Islet precursor cell (in vitro differentiated cells): Measurements from ENCODE around the gene FBXL14.
"Not testable (repeated sequence)": the region's sequence is repeated elsewhere in the genome, so short reads cannot be mapped to it uniquely, and the experiment has no call there.

Experiments
- DNase-seq: peaks from one replicate; pipeline ENCODE4 v3.0.0-alpha.2; 2018

FBXL14 gene

DNA sequence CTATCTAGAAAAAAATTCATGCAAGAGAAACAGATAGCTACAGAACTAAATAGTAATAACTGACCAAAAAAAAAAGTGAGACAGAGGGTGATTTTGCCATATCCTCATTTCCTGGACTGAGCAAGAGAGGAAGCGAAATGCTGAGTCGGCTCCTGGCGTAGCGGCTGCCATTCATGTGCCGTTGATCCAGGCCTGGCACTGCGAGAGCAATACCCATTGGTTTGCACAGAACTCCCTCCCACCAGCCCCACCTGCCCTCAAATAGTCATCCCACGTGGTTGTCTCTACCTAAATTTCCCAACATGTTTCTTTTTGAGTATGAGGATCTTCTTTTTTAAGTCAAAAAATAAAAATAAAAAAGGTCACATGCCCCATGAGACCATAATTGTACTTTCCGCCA, 25.2 kb upstream of the FBXL14 start:
- no peak for DNase-seq

DNA sequence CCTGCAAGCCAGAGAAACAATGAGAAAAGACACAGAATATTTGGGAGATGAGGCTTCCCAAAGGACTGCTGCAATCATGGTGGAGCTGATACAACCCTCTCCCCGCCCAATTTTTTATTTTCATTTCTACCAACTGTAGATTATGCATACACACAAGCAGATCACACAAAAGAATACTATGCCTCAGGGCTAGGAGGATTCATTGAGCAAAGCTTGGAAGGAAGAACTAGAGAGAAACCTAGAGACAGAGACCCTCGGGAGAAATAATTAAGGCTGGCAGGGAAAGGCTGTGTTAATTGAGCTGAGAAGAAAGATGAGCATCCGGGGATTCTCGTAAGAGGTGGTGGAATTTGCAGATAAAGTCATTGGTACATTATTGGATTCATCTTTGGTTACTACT, 24.8 kb upstream of the FBXL14 start:
- no peak for DNase-seq

DNA sequence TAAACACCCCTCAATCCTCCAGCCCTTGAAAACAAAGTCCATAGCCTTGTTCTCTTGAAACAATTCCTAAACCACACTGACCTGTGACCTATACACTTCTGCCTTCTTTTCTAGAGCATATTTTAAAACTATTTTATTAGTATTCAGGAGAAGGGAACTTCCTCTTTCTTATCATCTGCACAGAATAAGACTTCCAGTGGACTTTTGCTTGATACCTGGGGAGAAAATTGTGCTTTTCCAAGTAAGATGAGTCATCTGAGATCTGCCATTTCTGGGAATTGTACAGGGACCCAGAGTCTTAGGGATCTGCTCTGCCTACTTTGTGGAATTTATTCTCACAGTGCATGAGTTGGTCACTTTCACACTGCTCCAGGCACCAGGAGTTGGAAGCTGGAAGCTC, 24.1 kb upstream of the FBXL14 start:
- no peak for DNase-seq

DNA sequence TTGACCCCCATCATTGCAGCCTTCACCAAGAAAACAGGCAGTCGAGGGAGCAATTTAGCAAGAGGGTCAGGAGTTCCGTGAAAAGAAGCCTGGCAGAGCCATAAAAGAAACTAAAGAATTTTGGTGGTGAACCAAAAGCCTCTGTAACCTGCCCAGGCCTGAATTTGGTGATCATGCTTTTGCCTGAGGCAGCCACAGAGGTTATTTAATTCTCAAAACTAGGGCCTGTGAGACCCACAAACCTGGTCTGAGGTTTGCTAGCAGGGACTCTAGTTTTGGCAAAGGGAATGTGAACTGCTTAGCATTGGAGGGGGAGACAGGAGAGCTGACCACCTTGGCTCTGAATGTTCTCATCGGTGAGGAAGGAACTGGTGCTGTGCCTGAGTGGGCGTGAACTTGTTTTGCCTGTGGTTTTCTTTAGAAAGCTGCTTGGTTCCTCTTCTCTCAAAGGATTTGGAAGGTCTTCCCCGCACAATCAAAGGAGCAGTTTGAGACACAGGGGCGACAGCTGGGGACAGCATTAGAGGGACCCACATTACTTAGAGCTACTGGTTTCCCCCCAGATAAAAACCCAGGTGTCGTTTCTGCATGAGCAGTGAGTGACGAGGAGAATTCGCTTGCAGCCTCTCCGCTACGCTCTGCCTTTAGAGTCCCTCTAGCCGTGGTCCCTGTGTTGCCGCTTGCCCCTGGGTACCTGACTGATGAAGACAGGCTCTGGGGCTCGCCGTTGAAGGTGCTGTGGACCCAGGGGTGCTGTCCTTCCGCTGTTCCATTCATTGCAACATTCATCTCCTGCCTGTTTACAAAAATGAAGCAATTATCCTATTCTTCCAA, 22.1 kb upstream of the FBXL14 start:
- DNase-seq = no peak

DNA sequence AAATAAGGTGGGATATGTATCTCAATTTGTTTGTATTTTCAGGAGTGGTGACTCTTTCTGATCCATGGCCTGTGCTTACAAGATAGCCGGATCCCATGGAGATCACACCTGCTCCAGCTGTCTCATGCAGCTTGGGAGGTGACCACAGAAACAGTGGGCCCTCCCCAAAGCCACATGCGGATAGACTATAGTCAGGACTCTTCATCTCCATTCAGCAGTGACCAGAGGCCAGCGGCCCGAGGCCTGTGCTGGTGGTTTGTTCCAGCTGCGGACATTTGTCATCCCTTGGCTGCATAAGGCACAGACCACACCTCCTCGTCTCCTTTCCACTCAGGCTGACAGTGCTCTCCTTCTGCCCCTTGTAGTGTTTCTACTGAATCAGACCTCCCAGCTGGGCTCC, 20.0 kb upstream of the FBXL14 start:
- no peak for DNase-seq

DNA sequence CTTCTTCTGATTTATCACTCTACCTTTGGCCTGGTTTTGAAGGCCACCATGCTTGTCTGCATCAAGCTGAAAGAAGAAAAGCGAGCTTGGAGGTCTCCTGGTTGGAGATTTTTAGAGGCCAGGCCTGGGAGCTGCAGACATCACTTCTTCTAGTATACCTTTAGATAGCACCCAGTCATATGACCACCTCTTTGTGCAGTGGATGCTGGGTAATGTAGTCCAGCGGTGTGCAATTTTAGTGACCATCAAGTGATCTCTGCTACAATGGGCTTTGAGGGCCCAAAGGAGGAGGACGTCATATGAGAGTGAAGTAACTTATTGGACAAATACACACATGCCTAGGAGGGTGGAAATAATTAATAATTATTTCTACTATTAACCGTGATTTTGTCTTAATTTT, 19.5 kb upstream of the FBXL14 start:
- no peak for DNase-seq

DNA sequence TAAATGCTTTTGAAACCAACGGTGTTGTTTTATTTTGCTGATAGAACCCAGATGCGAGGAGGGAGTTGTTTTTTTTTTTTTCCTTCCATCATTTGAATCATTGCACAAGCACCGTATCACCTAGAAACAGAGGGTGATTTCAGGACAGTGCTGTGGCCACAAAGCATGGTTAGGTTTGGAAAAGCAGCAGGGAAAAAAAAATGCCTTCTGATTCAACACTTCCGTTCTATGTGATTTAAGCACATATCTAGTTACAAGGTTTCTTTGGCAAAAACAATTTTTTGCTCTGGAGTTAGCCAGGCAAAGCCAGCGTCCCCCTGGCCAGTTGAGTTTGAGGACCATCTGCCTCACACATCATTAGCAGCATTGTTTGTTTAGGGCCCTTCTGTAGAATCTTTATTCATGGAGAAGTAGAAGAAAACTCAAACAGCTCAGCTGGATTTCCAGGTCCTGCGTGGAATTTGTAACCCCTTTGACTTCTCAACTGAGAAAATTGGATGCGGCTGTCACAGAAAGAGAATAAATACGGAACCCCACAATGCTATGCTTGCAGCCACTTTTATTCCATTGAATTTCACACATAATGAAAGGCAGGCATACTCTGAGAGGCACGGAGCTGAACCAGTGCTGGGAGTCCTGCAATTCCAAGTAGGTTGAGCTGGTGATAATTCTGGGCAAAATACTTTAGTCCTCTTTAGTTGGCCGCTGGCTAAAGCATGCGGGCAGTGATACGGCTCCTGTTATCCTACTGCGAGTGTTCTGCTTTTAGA, 17.6 kb upstream of the FBXL14 start:
- DNase-seq = no peak

DNA sequence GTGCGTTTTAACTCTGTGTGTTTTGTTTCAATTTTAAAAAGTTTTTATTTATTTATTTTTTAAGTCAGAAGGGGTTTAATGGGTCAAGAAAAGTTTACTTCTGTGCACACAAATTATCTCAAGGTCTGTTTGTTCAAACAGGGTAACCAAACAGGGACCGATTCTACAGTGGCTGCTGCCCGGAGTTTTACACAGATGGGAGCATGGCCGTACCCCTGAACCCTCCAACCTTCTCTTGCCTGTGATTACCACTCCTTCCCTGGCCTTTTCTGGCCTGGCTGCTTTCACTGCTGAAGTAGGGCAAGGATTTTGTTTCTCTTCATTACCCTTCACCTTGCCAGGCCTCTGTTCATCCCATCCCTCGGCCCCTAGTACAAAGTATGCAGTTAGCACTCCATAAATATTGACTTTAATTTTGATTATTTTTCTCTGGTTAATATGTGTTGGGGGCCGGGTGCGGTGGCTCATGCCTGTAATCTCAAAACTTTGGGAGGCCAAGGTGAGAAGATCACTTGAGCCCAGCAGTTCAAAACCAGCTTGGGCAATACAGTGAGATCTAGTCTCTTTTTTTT, 15.8 kb upstream of the FBXL14 start:
- DNase-seq = no peak

DNA sequence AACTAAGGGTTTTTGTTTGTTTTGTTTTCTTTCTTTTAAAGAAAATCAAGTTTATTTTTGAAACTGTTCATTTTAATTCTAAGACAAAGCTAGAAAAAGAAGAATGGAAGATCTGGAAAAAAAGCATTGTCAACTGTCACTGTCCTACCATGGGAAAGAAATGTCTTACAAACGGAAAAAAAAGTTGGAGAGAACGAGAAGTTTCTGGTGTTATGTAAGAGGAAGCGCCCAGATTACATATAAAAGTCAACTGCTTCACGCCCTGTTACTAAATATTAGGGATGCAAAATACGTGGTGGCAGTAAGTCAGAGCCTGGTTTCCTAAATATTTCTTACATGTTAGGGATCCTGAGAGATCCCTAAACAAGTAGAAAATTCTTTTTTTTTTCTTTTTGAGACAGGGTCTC, 14.3 kb upstream of the FBXL14 start:
- DNase-seq = no peak

DNA sequence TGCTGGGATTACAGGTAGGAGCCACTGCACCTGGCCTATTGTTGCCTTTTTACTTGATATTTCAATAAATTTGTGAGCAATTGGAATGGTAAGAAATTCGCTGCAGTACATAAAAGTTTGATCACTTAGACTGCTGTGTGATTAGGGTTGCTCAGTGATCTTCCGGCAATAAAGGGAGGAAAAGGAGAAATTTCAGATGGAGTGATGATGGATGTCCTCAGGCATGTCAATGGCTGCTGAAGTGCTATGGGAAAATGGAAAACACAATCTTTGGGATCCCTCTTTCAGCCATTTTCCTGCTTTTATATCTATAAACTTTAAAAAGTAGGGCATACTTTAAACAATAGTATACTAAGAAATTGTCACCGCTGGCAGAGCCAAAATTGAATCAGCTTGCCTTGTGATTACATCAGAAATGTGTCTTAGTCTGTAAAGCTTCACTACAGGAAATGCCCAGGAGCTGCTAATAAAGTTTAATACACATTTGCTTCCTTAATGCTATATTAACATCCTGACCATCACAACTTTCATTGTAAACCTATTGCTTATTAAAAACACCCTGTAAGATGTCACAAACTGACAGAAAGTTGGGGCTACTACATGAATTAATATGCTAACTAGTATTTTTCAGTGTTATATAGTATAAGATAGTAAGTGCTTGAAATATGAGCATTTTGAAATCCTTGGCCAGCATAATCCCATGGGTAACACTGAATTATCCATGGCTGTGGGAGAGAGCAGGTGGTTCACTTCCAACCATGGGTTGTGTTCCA, 13.7 kb upstream of the FBXL14 start:
- no peak for DNase-seq

DNA sequence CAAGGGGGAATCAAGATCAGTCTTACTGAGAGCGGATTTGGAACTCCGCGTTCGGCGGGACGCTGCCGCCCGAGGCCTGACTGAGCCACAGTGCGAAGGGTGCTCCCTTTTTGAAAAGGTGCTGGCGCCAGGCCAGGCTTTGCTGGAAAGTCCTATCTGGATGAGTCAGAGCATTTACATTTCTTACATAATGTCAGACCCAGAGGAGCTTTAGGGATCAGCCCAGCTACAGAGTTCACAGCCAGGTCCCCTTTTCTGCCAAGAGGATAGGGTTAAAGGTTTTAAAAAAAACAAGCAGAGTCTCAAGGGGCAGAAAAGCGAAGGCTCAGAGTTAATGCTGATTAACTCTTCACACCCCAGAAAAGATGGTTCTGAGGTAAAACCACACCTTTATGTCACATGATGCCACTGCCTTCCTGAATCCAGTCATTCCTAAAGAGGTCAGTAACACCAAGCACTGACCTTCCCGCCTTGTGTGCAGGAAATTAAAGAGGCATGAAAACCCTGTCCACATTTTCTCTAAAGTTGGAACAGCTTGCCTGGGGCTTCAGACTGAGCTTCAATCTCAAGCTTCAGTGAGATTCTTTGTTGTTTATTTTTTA, 11.7 kb upstream of the FBXL14 start:
- no peak for DNase-seq

DNA sequence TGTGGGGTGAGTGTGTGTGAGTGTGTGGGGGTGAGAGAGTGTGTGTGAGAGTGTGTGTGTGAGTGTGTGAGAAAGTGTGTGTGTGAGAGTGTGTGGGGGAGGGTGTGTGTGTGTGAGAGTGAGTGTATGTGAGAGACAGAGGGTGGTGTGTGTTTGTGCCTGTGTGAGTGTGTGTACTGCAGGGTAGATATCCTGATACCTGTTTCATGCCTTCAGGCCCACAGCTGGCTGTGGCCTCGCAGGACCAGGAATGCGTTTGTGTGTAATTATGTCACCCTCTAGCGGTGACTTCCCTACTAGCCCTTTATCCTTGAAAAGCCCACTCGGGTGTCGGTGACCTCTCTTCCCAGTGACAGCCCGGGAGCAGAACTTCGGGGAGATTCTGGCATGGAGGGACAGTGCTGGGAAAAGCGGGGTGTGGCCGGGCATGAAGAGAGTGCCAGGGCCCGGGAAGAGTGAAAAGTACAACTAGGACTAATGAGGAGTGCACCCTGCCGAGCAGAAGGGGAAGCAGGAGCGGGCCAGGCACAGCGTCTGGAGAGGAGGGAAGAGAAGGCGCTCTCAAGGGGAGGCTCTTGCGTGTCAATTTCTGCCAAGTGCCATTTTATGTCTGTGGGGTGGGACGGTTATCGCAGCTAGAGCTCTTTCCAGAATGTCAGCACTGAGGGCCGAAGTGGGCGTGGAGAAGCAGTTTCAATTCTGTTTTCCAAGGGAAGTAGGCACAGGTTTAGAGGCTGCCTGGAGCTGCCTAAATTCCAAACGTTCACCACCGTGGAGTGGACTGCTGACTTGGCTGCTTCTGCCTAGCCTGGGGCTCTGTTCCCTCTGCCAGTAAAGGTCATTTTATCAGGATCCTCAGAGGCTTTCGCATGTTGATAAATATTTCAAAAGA, 11.0 kb upstream of the FBXL14 start:
- peak; percentile 94 for DNase-seq

DNA sequence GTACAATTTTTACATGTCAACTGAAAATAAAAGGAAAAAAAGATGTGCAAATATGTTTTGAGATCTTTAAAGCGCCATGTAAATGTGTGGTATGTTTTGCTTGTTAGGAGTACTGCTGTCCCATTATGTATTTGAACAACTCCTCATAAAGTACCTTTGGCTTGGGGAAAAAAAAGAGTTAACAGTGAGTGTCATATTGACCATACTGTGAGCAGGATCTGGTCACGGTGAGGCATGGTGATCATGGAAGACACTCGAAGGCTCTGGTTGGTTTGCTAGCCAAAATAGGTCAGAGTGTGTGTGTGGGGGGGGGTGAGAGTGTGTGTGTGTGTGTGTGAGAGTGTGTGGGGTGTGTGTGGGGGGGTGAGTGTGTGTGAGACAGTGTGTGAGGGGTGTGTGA, 10.1 kb upstream of the FBXL14 start:
- DNase-seq = no peak

DNA sequence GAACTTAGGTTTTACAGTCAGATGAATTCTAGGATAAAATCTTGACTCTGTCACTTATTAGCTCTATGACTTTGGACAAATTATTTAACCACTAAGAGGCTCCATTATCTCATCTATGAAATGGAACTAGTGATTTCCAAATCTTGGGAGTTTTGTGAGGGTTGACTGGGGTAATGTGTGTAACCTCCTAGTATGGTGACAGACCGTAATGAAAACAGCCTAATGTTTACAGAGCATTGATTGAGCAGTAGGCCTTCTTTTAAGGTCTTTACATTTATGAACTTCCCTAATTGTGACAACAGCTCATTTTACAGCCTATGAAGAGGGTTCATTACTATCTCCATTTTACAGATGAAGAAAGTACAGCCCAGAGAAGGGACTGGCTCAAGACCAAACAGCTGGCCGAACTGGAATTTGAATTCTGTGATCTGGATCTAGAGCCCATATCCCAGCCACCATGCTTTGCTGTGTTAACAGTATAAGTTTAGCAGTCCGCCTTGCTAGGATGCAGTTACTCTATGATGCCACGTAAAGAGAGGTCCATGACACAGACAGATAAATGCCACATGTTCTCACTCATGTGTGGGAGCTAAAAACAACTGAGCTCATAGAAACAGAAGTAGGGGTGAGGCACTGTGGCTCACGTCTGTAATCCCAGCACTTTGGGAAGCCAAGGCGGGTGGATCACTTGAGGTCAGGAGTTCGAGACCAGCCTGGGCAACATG, 9.1 kb upstream of the FBXL14 start:
- no peak for DNase-seq

DNA sequence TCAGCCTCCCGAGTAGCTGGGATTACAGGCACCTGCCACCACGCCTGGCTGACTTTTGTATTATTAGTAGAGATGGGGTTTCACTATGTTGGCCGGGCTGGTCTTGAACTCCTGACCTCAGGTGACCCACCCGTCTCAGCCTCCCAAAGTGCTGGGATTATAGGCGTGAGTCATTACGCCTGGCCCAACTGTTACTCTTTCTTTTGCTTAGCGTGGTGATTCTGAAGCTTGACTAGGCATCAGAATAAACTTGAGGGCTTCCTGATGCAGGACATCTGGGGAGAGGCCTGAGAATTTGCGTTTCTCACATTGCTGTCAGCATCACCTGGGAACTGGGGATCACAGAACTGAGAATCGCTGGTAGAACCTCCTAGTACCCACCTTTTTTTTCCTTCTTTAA, 8.3 kb upstream of the FBXL14 start:
- DNase-seq = not testable (repeated sequence)

DNA sequence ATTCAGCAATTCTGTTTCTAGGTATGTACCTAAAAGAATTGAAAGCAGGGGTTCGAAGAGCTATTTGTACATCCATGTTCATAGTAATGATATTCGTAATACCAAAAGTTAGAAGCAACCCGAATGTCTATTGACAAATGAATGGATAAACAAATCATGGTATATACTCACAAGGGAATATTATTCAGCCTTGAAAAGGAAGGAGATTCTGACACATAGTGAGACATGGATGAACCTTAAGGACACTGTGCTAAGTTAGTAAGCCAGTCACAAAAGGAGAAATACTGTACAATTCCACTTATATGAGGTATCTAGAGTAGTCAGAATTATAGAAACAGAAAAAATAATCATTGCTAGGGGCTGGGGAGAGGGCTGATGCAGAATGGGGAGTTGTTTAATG, 4.4 kb upstream of the FBXL14 start:
- DNase-seq = no peak

DNA sequence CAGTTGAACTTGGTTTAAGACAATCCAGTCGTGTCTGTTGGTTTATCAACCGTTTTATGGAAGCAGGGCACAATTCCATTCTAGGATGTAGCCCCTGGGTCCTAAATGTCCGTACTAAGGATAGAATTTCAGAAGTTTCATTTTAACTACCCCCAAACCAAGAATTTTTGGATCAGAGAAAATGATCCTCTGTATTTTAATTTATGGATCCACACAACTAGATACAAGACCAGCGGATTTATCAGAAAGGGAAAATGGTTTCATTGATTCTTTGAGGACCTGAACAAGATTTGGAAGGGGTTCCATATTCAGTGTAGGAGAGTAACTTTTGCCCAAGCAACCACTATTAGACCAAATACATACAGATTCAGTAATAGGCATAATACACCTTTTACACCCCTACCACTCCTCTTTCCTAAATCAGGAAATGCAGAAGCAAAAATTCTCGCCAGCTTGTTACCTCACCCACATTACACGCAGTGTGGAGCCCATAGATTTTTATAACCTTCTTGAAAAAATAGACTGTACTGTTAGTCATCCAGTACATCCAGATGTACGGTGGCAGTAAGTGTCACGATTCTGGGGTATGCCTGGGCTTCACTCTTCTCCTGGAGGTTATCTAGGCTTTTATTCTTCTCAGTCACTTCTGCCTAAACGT, 1.4 kb upstream of the FBXL14 start:
- DNase-seq = no peak

DNA sequence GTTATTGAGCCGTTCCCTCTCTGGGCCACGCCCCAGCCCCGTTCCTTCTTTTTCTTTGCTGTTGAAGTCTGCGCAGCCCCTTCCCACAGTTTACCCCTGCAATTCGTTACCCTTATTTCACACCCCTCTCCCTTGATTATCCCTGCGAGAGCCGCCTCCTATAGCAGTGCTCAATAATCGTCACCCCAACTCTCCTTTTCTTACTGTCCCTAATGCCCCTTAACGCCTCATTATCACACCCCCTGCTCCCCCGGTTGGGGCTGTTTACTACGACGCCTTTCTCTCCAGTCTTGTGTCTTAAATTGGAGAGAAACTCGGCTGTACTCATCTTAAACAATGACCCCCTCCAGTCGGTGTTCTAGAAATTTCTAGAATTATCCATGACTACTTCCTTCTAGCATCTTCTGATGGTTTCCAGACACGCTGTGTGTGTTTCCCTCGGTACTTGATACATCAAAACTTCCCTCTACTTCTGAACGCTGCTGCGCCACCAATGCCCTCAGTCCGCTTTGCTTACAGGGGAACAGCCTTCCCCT, 713 bp upstream of the FBXL14 start:
- no peak for DNase-seq

DNA sequence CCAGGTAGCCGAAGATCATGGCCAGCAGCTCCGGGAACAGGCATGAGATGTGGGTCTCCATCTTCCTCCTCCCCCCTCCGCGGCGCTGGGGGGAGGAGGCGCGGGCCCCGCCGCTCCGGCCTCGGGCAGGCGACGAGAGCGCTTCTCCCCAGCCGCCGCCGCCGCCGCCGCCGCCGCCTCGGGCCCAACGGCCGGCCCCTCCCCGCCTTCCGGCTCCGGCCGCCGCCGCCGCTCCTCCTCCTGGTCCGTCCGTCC, 448 bp downstream of the FBXL14 start:
- DNase-seq = no peak

DNA sequence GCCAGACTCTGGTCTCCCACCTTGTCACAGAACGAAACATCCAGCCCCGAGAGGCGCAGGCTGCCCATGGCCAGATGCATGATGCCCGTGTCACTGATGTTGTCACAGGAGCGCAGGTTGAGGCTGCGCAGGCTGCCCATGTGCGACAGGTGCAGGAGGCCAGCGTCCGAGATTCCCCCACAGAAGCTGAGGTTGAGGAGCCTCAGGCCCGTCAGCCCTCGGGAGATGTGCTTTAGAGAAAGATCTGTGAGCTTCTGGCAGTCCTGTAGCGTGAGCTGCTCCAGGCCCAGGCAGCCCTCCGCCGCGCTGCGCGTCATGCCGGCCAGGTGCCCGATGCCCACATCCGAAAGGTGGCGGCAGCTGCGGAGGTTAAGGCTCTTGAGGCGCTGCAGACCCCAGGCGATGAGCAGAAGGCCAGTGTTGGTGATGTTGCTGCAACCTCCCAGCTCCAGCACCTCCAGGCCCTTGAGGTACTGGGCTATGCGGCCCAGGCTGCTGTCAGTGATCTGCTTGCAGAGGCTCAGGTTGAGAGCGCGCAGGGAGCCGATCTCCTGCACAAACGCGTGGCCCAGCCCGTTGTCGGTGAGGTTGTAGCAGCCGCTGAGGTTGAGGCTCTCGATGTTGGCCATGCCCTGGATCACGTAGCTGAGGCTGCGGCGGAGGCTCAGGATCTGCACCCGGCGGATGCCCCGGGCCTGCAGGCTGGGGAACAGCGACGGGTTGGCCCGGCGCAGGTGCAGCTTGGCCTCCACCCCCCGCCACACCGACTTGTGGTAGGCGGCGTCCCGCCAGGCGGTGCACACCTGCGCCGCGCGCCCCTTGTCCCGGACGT, 991 bp downstream of the FBXL14 start:
- peak; percentile 84 for DNase-seq
